NT2/D1 (cell line): Measurements from ENCODE around the gene SMAD9.

Source experiments
- DNase-seq: peaks from one replicate; pipeline ENCODE4 v3.0.0-alpha.2; 2011; ENCODE audit warnings: low read depth, low spot score
- H3K27me3 ChIP-seq: 2 replicates; pipeline ENCODE4 v1.6.0; 2011; ENCODE audit warnings: mild to moderate bottlenecking; ENCODE audit not compliant: insufficient read length, insufficient read depth
- H3K36me3 ChIP-seq: 2 replicates; pipeline ENCODE4 v1.6.1; 2011; ENCODE audit warnings: mild to moderate bottlenecking, low read length, mixed read lengths; ENCODE audit not compliant: insufficient read depth, insufficient read length
- H3K4me1 ChIP-seq: 2 replicates; pipeline ENCODE4 v1.5.1; 2011; ENCODE audit not compliant: insufficient read depth, insufficient read length
- H3K4me3 ChIP-seq: 2 replicates; pipeline ENCODE4 v1.5.1; 2011; ENCODE audit warnings: low read depth; ENCODE audit not compliant: insufficient read length
- H3K9ac ChIP-seq: 2 replicates; pipeline ENCODE4 v1.6.0; 2011; ENCODE audit warnings: low read depth; ENCODE audit not compliant: insufficient read length
- H3K9me3 ChIP-seq: 2 replicates; pipeline ENCODE4 v1.5.1; 2011; ENCODE audit warnings: mild to moderate bottlenecking, low read length; ENCODE audit not compliant: insufficient read depth
- SUZ12 ChIP-seq: IDR thresholded peaks from 2 replicates; pipeline ENCODE4 v1.6.1; 2011; ENCODE audit not compliant: insufficient read length, insufficient read depth; ENCODE audit errors: extremely low read depth
- YY1 ChIP-seq: IDR thresholded peaks from 2 replicates; pipeline ENCODE4 v1.6.1; 2011; ENCODE audit not compliant: insufficient read length, insufficient read depth
- ZNF274 ChIP-seq: IDR thresholded peaks from 2 replicates; pipeline ENCODE4 v1.6.1; 2011; ENCODE audit warnings: mild to moderate bottlenecking, low read depth, low read length

SMAD9 gene

DNA sequence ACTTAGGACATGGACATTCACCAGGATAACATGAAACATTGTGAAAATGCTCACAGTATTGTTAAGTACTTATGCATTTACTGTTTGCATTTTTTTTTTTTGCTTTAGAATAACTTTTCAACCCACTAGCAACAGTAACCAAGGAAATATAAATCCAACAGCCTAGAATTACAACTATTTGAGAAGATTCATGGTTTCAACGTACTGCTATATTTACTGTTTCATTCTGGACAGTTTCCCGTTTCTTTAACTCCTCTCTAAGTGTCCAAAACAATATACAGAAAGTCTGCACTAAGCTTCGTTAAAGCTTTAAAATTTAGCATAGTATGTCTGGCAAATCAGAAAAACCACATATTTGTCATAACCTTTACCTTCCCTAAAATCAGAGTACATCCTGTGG lies 2.7 kb downstream of the SMAD9 start:
- Histone ChIP-seq H3K4me3 (no peak overlapping the region), H3K27me3 (peaks cover 32% of the 10 kb centered on the region), H3K9ac (no peak overlapping the region), H3K4me1 (no peaks in the 10 kb centered on the region), H3K36me3 (no peaks in the 10 kb centered on the region), H3K9me3 (no peaks in the 10 kb centered on the region)
- no peak for TF ChIP-seq SUZ12
- TF ChIP-seq YY1 = no peak
- TF ChIP-seq ZNF274 = no peak
- no peak for DNase-seq

DNA sequence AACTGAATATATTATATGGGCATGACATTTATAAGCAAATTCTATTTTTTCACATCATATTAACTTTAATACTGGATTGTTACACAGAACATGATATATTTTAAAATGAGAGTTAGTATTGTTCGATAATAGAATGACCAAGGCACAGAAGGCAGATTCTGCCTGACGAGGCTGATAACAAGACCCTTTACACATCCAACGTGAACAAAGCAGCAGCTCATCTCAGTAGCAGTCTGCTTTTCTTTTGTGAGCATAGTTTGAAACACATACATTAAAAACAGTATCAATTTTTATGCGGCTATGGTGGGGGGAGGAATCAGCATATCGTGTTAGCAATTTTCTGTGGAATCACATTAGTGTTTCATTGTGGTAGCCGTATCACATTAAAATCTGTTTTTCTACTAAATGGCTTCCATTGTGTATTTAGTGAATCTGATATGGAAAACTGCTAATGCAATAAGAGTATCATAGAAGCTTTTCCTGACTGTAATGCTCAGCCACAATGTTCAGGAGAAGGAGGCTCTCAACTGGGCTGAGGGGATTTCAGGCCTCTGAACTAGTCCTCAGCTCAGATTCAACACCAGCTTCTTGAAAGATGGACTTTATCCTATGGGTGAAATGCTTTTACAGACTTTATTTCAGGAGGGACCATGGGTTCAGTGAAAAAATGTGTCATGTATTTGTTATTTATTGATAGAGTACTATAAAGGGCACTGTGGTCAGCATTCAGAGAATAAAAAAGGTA lies 4.0 kb downstream of the SMAD9 start:
- Histone ChIP-seq H3K4me1 (no peaks in the 10 kb centered on the region), H3K36me3 (no peaks in the 10 kb centered on the region), H3K9me3 (no peaks in the 10 kb centered on the region), H3K27me3 (peaks cover 28% of the 10 kb centered on the region), H3K9ac (no peak overlapping the region), H3K4me3 (no peak overlapping the region)
- DNase-seq = no peak
- no peak for TF ChIP-seq YY1
- no peak for TF ChIP-seq ZNF274
- TF ChIP-seq SUZ12 = no peak

DNA sequence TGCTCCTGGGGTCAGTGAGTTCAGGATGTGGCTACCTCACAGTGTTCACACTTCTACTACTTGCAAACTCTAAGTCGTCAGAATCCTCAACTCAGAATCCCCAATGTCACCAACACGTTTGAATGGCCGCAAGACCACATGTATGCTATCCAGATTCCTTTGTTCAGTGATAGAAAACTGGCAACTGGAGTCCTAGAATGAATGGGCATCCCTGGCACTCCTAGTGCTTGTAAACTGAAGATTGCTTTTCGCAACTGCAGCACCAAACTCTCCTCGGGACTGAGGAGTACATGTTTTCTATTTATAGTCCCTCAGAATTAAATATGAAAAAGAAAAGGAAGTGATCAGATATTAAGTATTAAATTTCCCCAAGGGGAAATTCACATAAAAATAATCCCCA lies 4.9 kb downstream of the SMAD9 start:
- no peak for TF ChIP-seq ZNF274
- TF ChIP-seq SUZ12 = no peak
- TF ChIP-seq YY1 = no peak
- no peak overlapping the region for H3K4me3 ChIP-seq
- H3K4me1 ChIP-seq = no peaks in the 10 kb centered on the region
- H3K27me3 ChIP-seq = peaks cover 22% of the 10 kb centered on the region
- H3K36me3 ChIP-seq = no peaks in the 10 kb centered on the region
- no peak for DNase-seq
- H3K9me3 ChIP-seq = no peaks in the 10 kb centered on the region
- no peak overlapping the region for H3K9ac ChIP-seq

DNA sequence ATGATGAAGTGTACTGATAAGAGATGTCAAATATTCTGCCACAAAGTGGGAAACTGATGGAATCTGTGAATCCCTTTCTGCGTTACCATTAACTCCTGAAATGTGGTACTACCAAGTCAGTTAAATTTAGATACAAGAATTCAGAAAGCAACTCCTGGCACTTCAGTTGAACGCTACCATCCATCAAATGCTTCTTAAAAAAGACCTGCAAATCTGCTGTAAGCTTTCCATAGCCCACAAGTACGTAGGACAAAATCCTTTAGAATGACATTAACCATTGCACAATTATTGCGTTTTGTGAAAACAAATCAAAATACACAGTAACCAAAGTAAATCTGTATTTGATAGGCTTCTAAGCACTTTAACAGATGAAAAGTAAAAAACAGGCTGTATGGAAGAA lies 5.4 kb downstream of the SMAD9 start:
- DNase-seq = no peak
- H3K36me3 ChIP-seq = no peaks in the 10 kb centered on the region
- TF ChIP-seq SUZ12 (no peak), ZNF274 (no peak), YY1 (no peak)
- H3K4me1 ChIP-seq = no peaks in the 10 kb centered on the region
- no peaks in the 10 kb centered on the region for H3K9me3 ChIP-seq
- no peak overlapping the region for H3K4me3 ChIP-seq
- H3K27me3 ChIP-seq = peaks cover 22% of the 10 kb centered on the region
- H3K9ac ChIP-seq = no peak overlapping the region

DNA sequence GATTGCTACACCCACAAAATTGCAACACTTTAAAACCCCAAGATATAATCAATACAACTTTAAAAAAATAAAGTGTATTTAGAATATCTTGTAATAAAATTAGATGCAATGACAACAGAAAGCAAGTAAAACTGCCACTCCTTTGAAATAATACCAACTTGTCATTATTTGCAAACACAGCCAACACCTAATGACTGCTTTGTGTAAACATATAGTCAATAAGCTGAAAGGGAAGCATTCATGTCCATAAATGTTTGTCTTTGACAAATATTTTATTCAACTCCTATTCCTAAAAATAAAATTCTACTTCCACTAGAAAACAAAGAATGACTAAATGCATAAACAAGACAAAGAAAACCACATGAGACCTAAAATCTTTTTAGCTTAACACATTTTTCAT lies 6.6 kb downstream of the SMAD9 start:
- TF ChIP-seq ZNF274 = no peak
- no peak for TF ChIP-seq SUZ12
- TF ChIP-seq YY1 = no peak
- Histone ChIP-seq H3K4me1 (no peaks in the 10 kb centered on the region), H3K27me3 (peaks cover 18% of the 10 kb centered on the region), H3K4me3 (no peak overlapping the region), H3K36me3 (no peaks in the 10 kb centered on the region), H3K9me3 (no peaks in the 10 kb centered on the region), H3K9ac (no peak overlapping the region)
- DNase-seq = no peak

DNA sequence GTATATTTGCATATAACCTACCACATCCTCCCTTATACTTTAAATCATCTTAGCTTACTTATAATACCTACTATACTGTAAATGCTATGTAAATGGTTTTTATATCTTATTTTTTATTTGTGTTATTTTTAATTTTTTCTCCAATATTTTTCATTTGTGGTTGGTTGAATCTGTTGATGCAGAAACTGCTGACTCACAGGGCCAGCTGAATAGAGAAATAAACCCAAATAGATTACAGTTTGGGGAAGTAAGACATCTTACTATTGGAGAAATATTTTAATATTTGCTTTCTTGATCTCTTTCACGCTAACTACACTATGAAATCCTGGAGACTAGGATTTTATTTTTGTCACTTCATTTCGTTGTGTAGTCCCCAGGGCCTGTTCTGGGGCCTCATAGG lies 7.1 kb downstream of the SMAD9 start:
- H3K27me3 ChIP-seq = peaks cover 13% of the 10 kb centered on the region
- no peaks in the 10 kb centered on the region for H3K36me3 ChIP-seq
- no peak overlapping the region for H3K9ac ChIP-seq
- H3K4me1 ChIP-seq = no peaks in the 10 kb centered on the region
- no peak for DNase-seq
- no peak for TF ChIP-seq YY1
- TF ChIP-seq ZNF274 = no peak
- no peak for TF ChIP-seq SUZ12
- no peak overlapping the region for H3K4me3 ChIP-seq
- H3K9me3 ChIP-seq = no peaks in the 10 kb centered on the region

DNA sequence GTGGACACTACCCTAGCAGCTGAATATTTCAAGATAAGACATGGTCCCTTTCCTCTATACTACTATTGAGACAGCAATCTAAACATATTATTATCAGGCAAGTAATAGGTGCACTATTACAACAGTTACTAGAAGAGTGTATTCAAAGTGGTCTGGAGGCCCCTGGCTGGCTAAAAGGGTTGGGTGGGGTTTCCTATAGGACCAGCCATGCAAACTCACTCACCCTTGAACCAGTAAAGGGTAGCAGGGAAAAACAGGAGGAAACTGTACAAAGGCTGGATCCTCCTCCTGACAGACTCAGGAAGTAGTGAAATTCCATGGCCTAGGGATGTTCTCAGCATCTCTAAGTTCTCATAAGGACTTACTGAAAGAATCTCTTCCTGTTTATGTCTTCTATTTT lies 7.7 kb downstream of the SMAD9 start:
- Histone ChIP-seq H3K27me3 (peaks cover 8% of the 10 kb centered on the region), H3K9ac (no peak overlapping the region), H3K36me3 (no peaks in the 10 kb centered on the region), H3K4me3 (no peak overlapping the region), H3K4me1 (no peaks in the 10 kb centered on the region), H3K9me3 (no peaks in the 10 kb centered on the region)
- DNase-seq = no peak
- TF ChIP-seq YY1 (no peak), SUZ12 (no peak), ZNF274 (no peak)

DNA sequence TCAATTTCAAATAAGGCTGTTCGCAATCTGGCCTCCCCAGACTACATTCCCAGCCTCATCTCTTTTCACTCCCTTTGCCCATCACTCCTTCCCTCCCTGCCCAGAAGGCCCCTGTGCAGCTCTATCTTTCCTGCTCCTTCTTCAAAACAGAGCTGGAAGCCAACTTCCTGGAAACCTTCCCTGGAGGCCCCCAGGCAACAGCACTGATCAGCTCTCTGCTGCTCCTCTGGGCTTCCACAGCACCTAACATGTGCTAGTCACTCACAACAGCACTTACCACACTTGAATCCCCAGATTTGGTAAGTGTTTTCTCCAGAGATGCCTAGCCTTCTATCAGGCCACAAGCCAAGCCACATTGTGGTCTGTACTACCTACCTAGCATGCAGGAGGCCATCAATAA lies 9.5 kb downstream of the SMAD9 start:
- Histone ChIP-seq H3K4me1 (no peaks in the 10 kb centered on the region), H3K9me3 (no peaks in the 10 kb centered on the region), H3K27me3 (no peaks in the 10 kb centered on the region), H3K36me3 (no peaks in the 10 kb centered on the region), H3K9ac (no peak overlapping the region), H3K4me3 (no peak overlapping the region)
- TF ChIP-seq YY1 (no peak), SUZ12 (no peak), ZNF274 (no peak)
- no peak for DNase-seq
